HepG2 (cell line): ENCODE measurements around the gene LYPD1. TPM values are rescaled to one million over a fixed set of nuclear protein-coding genes. Genes with fewer than 3 reads are reported as not detected.

Experiments used
- ATAC-seq: fragments of 200-7000 bp; cut with Tn5 transposase; 3 replicates; pipeline ENCODE4 v1.9.1; 2020; ENCODE audit warnings: mild to moderate bottlenecking, moderate library complexity
- BruUV-seq: library from RNA; stranded (reverse); fragments of 400-500 nt; replicated peaks from 2 replicates; lab custom pipeline; 2021; lab: Mats Ljungman, UMichigan
- CTCF ChIA-PET: fragments of 300-600 bp; formaldehyde crosslinking; extraction: SDS; loops from one replicate; lab custom pipeline; 2021; ENCODE audit warnings: low total read pairs, inconsistent platforms, low intra/inter-chr PET ratio; lab: Yijun Ruan, JAX
- POLR2A ChIA-PET: fragments of 350-600 bp; sonication (Branson Sonifier 250); formaldehyde crosslinking; loops from one replicate; lab custom pipeline; 2020; ENCODE audit warnings: antibody characterized with exemption, inconsistent platforms; lab: Yijun Ruan, JAX
- DNase-seq: peaks from one replicate; pipeline ENCODE4 v3.0.0-alpha.2; 2015; ENCODE audit warnings: low spot score
- FAIRE-seq: peaks from 3 replicates; lab custom pipeline; 2011; peaks lifted over from hg19 to GRCh38; lab: Jason Lieb, UNC
- H2AFZ ChIP-seq: one replicate; pipeline ENCODE4 v1.6.1; 2011; ENCODE audit warnings: low read length, inconsistent platforms
- H3K27ac ChIP-seq: fragments of 300-600 bp; 3 replicates; pipeline ENCODE4 v1.8.0; 2011; ENCODE audit warnings: mixed run types, mild to moderate bottlenecking, mixed read lengths, low read length, inconsistent platforms; ENCODE audit not compliant: insufficient read depth; ENCODE audit errors: extremely low read length
- H3K27me3 ChIP-seq, 2 experiments: fragments of 200-600 bp in 1 of 2; 2 replicates in 1 of 2; 3 replicates in 1 of 2; pipeline versions ENCODE4 v1.6.0 to v1.8.0; 2011; ENCODE audit warnings: low read length in 2 of 2, mild to moderate bottlenecking in 2 of 2, moderate library complexity in 2 of 2, inconsistent platforms in 1 of 2; ENCODE audit not compliant: insufficient read depth in 2 of 2, control insufficient read depth in 1 of 2
- H3K36me3 ChIP-seq, 2 experiments: fragments of 200-600 bp in 1 of 2; replicated peaks in 1 of 2; 2 replicates in 1 of 2; 3 replicates in 1 of 2; pipeline versions ENCODE4 v1.5.1 to v1.8.0; 2011; ENCODE audit warnings: low read length in 2 of 2, inconsistent platforms in 1 of 2; ENCODE audit not compliant: insufficient read depth in 2 of 2, control insufficient read depth in 1 of 2
- H3K4me1 ChIP-seq: 2 replicates; pipeline ENCODE4 v1.5.1; 2012; ENCODE audit warnings: low read length, inconsistent platforms; ENCODE audit not compliant: insufficient read depth
- H3K4me2 ChIP-seq: 2 replicates; pipeline ENCODE4 v1.6.0; 2011; ENCODE audit warnings: low read depth, low read length, inconsistent platforms
- H3K4me3 ChIP-seq, 3 experiments: fragments of 200-600 bp in 1 of 3; sonication (generic), shearing (Covaris generic) in 1 of 3; replicated peaks in 1 of 3; 2 replicates each; pipeline ENCODE4 v1.5.1; 2011 to 2016; ENCODE audit warnings: low read length in 3 of 3, inconsistent platforms in 2 of 3, low read depth in 2 of 3, mild to moderate bottlenecking in 2 of 3, control low read depth in 1 of 3, mixed read lengths in 1 of 3; ENCODE audit not compliant: insufficient read depth in 1 of 3
- H3K79me2 ChIP-seq: one replicate; pipeline ENCODE4 v1.6.1; 2011; ENCODE audit warnings: low read length, inconsistent platforms; ENCODE audit not compliant: insufficient read depth
- H3K9ac ChIP-seq: 2 replicates; pipeline ENCODE4 v1.6.0; 2011; ENCODE audit warnings: mild to moderate bottlenecking, low read depth, low read length, inconsistent platforms; ENCODE audit not compliant: insufficient read depth
- H3K9me3 ChIP-seq: 2 replicates; pipeline ENCODE4 v1.5.1; 2012; ENCODE audit warnings: mild to moderate bottlenecking, low read length
- H4K20me1 ChIP-seq: 2 replicates; pipeline ENCODE4 v1.6.0; 2011; ENCODE audit warnings: inconsistent platforms, mild to moderate bottlenecking, low read length, moderate library complexity; ENCODE audit not compliant: insufficient read depth
- EEA1 ChIP-seq: sonication (generic); formaldehyde crosslinking; IDR thresholded peaks from 2 replicates; pipeline ENCODE4 v1.5.1; 2020; ENCODE audit warnings: mild to moderate bottlenecking, missing genetic modification reagents, borderline replicate concordance
- ESRRA ChIP-seq: sonication (generic); formaldehyde crosslinking; IDR thresholded peaks from 2 replicates; pipeline ENCODE4 v1.5.1; 2020; ENCODE audit warnings: mild to moderate bottlenecking, low read depth, missing genetic modification reagents
- GRHL1 ChIP-seq: sonication (generic); formaldehyde crosslinking; conservative IDR thresholded peaks from 2 replicates; pipeline ENCODE4 v1.8.0; 2022; ENCODE audit warnings: missing genetic modification reagents
- MNT ChIP-seq: fragments of 450-650 bp; IDR thresholded peaks from 2 replicates; pipeline ENCODE4 v1.6.1; 2016
- NBN ChIP-seq: fragments of 450-650 bp; conservative IDR thresholded peaks from 2 replicates; pipeline ENCODE4 v1.6.1; 2017
- NFKB2 ChIP-seq: sonication (generic); formaldehyde crosslinking; IDR thresholded peaks from 2 replicates; pipeline ENCODE4 v1.4.0; 2020; ENCODE audit warnings: missing genetic modification reagents, borderline replicate concordance
- SRY ChIP-seq: sonication (generic); formaldehyde crosslinking; IDR thresholded peaks from 2 replicates; pipeline ENCODE4 v1.8.0; 2022; ENCODE audit warnings: mild to moderate bottlenecking, missing genetic modification reagents
- ZNF740 ChIP-seq: sonication (generic); formaldehyde crosslinking; IDR thresholded peaks from 2 replicates; pipeline ENCODE4 v1.4.0; 2020; ENCODE audit warnings: missing genetic modification reagents
- WGBS: methylation state at CpG from one replicate; pipeline ENCODE4 v1.1.6; 2017; ENCODE audit warnings: low lambda C conversion rate; 5-methylcytosine and 5-hydroxymethylcytosine counted together
- in situ Hi-C: cut with HindIII; loops from 2 replicates; pipeline ENCODE4 v1.10.0; 2017; ENCODE audit warnings: low pct_unique_long_range_greater_than_20kb; ENCODE audit not compliant: extremely low pct_ligation_motif_present
- intact Hi-C: fragments of 100-400 bp; cut with micrococcal nuclease; formaldehyde crosslinking; loops from one replicate; pipeline ENCODE4 v1.10.0; 2022; ENCODE audit not compliant: unreplicated experiment
- polyA plus RNA-seq, 8 experiments: library from polyadenylated mRNA; depleted of rRNA in 3 of 8; stranded (reverse) in 7 of 8; unstranded in 1 of 8; fragments of >200 nt; fragmentation: Illumina TruSeq in 4 of 8; extraction: Trizol in 4 of 8; gene quantifications; 2 replicates each; pipeline versions ENCODE4 v1.2.1 to v1.2.3, GENCODE V29; 2011 to 2016; ENCODE audit warnings: low read depth in 4 of 8, missing spikeins in 1 of 8, mixed read lengths in 1 of 8; ENCODE audit not compliant: insufficient read depth in 1 of 8
- total RNA-seq, 5 experiments: library from RNA; depleted of rRNA; stranded (reverse); fragments of >200 nt; fragmentation: Illumina TruSeq; extraction: Trizol; gene quantifications; 2 replicates each; pipeline ENCODE4 v1.2.3, GENCODE V29; 2016; ENCODE audit warnings: low read depth in 1 of 5

Gene LYPD1
- total and polyA plus RNA-seq, 2 of the 13 experiments (the other 11 are each of a cell fraction or from before 2014, with no cell fraction given) = not detected

GRCh38 chr2:132599556-132599955 is 70.4 kb downstream of the LYPD1 start:
- Histone ChIP-seq H3K27ac (no peak overlapping the region), H3K9ac (no peak overlapping the region), H4K20me1 (no peaks in the 10 kb centered on the region), H3K4me3 (no peak overlapping the region), H3K4me1 (no peaks in the 10 kb centered on the region), H2AFZ (no peak overlapping the region), H3K79me2 (no peaks in the 10 kb centered on the region), H3K4me2 (no peak overlapping the region), H3K9me3 (peaks cover 24% of the 10 kb centered on the region; the same call in 1 of the 2 replicates), H3K27me3 (no peaks in the 10 kb centered on the region), H3K36me3 (no peaks in the 10 kb centered on the region)
- FAIRE-seq (no peak), ATAC-seq (no peak), DNase-seq (no peak)
- intact Hi-C loops = no loop called here
- 62% methylated on average over 3 of the region's 4 CpGs for WGBS
- in situ Hi-C loops = no loop called here
- ChIA-PET POLR2A (no interaction called here), CTCF (no interaction called here)
- TF ChIP-seq MNT = no peak
- TF ChIP-seq GRHL1 (CRISPR knock-in tag) = no peak
- no peak for TF ChIP-seq SRY (CRISPR knock-in tag)
- no peak for TF ChIP-seq NFKB2
- TF ChIP-seq EEA1 (CRISPR knock-in tag) = no peak
- TF ChIP-seq NBN = no peak
- TF ChIP-seq ZNF740 (CRISPR knock-in tag) = no peak
- TF ChIP-seq ESRRA = no peak
- no TSS peak for BruUV-seq
